ENCODE data around the gene WWC2.

GRCh38 chr4:183229397-183229796 is 130.3 kb downstream of the WWC2 start:
- no peak for TF ChIP-seq EZH2 (IDR thresholded peaks at IDR 0.05; ENCODE audit: insufficient read depth, poor library complexity, severe bottlenecking)
- no peak for TF ChIP-seq EZH2phosphoT487 (IDR thresholded peaks at IDR 0.05; ENCODE audit: insufficient read depth, low read depth)
